Epithelial cell of proximal tubule (primary cell): ENCODE data around the gene TBCK. TPM values are rescaled to one million over a fixed set of nuclear protein-coding genes. Genes with fewer than 3 reads are reported as not detected.

ENCODE experiments used
- DNase-seq: peaks from one replicate; pipeline ENCODE4 v3.0.0-alpha.2; 2011; ENCODE audit warnings: low read depth
- H3K4me3 ChIP-seq: 2 replicates; pipeline ENCODE4 v1.5.1; 2011; ENCODE audit warnings: low read depth, mild to moderate bottlenecking, low read length
- CTCF ChIP-seq: conservative IDR thresholded peaks from 2 replicates; pipeline ENCODE4 v1.5.1; 2012; ENCODE audit warnings: low read depth, mild to moderate bottlenecking, low read length
- total RNA-seq: library from RNA; depleted of rRNA; stranded (reverse); fragments of >200 nt; gene quantifications from 2 replicates; pipeline ENCODE4 v1.2.3, GENCODE V29; 2015

Gene TBCK
- total RNA-seq, 1 donor from 2014 or later, result 20.8 TPM

GRCh38 chr4:106353786-106354185, 37.8 kb upstream of the TBCK start:
- no peak for TF ChIP-seq CTCF
- no peak for DNase-seq
- H3K4me3 ChIP-seq, result no peak overlapping the region

- H3K4me3 ChIP-seq, result no peak overlapping the region
- no peak for TF ChIP-seq CTCF
- DNase-seq, result no peak
Measured at GRCh38 chr4:106351016-106351415, 35.0 kb upstream of the TBCK start.

DNA sequence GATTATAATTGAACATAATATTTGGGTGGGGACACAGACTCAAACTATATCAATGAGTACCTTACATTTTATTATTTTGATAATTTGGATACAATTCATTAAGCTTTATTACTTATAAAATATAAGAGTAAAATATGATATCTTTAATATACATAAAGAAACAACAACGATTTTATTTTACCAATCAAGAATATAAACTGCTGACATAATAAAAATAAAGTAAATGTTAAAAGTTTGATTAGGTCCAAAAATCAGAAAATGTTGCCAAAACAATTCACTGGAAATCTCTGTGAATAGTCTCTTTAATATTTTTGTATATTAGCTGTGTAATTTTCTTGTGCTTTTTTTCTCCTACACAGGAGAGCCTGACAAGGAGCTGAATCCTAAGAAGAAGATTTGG, 31.2 kb upstream of the TBCK start:
- TF ChIP-seq CTCF, result no peak
- DNase-seq, result no peak

DNA sequence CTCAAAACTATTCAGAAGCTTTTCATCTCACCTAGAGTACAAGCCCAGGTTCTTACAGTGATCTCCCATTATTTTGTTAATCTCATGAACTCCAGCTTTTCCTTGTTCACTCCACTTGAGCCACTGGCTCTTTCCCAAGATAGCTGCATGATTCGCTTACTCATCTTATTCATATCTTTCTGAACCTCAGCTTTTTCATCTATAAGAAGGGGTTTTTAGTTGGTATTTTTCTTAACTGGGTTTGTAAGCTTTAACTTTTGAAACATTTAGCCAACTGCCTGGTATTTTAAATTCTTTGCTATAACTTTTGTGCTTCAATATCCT, 28.6 kb upstream of the TBCK start:
- DNase-seq, result no peak
- no peak for TF ChIP-seq CTCF

More for the DNA sequence above, 31.2 kb upstream of the TBCK start:
- no peak overlapping the region for H3K4me3 ChIP-seq

GRCh38 chr4:106343865-106344646, 28.0 kb upstream of the TBCK start:
- H3K4me3 ChIP-seq, result no peak overlapping the region
- no peak for TF ChIP-seq CTCF
- no peak for DNase-seq

More for the DNA sequence above, 28.6 kb upstream of the TBCK start:
- H3K4me3 ChIP-seq, result no peak overlapping the region

- no peak for DNase-seq
- H3K4me3 ChIP-seq, result no peak overlapping the region
- TF ChIP-seq CTCF, result no peak
Measured at GRCh38 chr4:106340774-106341173, 24.8 kb upstream of the TBCK start.

DNA sequence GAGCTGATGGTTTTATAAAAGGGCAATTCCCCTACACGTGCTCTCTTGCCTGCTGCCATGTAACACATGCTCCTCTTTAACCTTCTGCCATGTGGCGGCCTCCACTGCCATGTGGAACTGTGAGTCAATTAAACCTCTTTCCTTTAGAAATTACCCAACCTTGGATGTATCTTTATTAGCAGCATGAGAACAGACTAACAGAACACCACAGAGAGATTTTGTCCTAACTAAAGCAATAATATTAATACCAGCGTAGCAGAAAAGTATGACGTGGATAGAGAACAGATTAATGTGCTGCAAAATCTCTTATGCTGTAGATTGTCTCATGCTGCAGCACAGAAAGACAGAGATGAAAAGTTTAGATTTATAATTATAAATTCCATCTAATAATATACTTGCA, 23.4 kb upstream of the TBCK start:
- TF ChIP-seq CTCF, result no peak
- DNase-seq, result no peak
- no peak overlapping the region for H3K4me3 ChIP-seq
